ENCODE data around the gene MALSU1.

GRCh38 chr7:23356726-23357125 lies 57.6 kb downstream of the MALSU1 start:
- TF ChIP-seq POLR2A (IDR thresholded peaks at IDR 0.05; ENCODE audit: low read length), result no peak
- no peak for TF ChIP-seq GATA1 (IDR thresholded peaks at IDR 0.05; ENCODE audit: low read depth, low read length)
